RPMI7951 (cell line): ENCODE data around the gene TIAM2. TPM values are rescaled to one million over a fixed set of nuclear protein-coding genes. Genes with fewer than 3 reads are reported as not detected.

Experiments used
- DNase-seq: peaks from one replicate; pipeline ENCODE4 v3.0.0-alpha.2; 2012; ENCODE audit warnings: low read depth
- total RNA-seq: library from RNA; depleted of rRNA; stranded (reverse); fragments of >200 nt; shearing (Covaris generic); gene quantifications from 2 replicates; pipeline ENCODE4 v1.2.3, GENCODE V29; 2014

The TIAM2 gene
- total RNA-seq, 1 experiment from 2014 or later: 18.3 TPM

GRCh38 chr6:155260686-155261085, 265.6 kb downstream of the TIAM2 start:
- no peak for DNase-seq

GRCh38 chr6:155261111-155261900, 266.2 kb downstream of the TIAM2 start:
- no peak for DNase-seq

- DNase-seq: no peak
These were observed 267.5 kb downstream of the TIAM2 start for GRCh38 chr6:155262655-155263054.

GRCh38 chr6:155263373-155264063, 268.4 kb downstream of the TIAM2 start, which contains the start of gene CLDN20:
Gene CLDN20 (plus strand): TSS chr6:155264013. CDS start chr6:155275720, 11,707 bp downstream.
- no peak for DNase-seq

DNA sequence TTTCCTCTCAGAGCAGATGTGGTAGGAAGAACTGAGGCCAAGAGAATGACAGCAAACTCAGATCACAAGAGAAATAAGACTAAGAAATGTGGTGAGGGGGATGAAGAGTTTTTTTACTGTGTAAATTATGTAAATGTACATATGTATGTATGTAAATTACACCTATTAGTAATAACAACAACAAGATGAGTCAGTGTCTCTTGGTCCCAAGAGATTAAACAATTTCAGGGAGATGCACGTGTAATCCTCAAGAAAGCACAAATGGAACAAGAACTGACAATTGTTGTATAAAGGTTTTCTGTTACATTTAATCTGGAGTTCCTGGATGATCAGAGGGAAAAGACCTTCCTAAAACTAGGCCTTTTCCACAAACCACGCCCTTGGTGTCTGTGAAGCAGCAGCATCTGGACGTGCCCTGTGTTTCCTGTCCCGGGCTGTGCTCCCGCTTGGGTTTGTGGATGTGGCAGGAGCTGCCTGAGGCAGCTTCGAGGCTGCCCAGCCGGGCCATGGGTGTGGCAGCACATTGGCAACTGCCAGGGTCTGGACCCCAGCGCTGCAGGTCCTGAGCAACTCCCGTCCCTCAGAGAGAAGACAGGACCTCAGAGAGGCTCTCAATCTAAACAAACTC, 269.7 kb downstream of the TIAM2 start:
- DNase-seq: peak; percentile 88

DNA sequence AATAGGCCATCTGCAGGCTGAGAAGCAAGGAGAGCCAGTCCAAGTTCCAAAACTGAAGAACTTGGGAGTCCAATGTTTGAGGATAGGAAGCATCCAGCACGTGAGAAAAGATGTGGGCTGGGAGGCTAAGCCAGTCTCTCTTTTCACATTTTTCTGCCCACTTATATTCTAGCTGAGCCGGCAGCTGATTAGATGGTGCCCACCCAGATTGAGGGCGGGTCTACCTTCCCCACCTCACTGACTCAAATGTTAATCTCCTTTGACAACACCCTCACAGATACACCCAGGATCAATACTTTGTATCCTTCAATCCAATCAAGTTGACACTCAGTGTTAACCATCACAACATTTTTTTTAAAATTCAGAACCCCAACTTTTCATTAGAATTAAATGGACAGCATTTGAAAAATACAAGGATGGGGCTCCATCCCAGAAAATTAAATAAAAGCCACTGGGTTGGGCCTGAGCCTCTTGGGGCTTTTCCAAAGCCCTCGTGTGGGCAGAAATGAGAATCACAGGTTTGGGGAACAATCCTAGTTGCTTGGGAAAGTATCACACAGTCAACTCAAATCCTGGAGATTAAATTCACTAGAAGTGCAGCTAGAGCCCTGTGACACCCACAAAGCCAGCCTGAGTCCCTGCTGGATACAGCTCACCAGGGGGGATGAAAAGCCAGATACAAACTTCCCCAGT, 270.9 kb downstream of the TIAM2 start:
- DNase-seq: peak; percentile 32

DNA sequence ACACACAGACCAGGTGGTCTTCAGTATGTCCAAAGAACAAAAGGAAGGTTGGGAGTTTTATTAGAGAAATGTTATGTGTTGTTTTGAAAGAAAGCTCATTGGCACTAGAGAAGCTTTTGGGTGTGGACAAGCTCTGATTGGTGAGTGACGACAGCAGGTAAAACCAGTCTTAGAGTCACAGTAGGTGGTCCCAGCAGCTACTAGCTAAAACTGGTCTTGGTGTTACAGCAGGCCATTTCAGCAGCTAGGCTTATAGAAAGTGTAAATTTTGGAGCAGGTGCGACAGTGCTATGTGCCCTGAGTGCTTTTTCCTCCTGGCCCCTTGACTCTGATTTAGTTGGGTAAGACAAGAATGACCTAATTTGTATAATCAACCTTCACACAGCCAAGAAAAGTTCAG, 272.3 kb downstream of the TIAM2 start:
- no peak for DNase-seq

GRCh38 chr6:155268088-155268867, 273.2 kb downstream of the TIAM2 start:
- DNase-seq: peak; percentile 74

DNA sequence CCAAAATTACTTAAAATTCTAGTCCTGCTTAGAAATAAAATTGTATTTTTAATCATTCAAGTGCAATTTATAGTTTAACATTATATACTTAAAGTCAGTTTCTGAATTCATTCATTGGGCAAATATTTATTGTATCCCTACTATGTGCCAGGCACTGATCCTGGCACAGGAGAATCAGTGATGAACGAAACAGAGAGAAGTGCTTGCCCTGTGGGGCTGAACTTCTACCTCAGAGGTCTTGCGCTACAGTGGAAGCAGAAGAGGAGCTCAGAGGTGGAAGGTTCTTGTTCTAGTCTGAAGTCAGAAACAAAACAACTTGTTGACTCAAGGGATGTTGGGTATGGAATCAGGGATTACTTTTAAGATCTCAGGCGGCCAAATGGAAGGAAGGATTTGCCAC, 274.6 kb downstream of the TIAM2 start:
- no peak for DNase-seq

GRCh38 chr6:155270561-155271091, 275.5 kb downstream of the TIAM2 start:
- no peak for DNase-seq

- DNase-seq: no peak
These were observed 276.0 kb downstream of the TIAM2 start for GRCh38 chr6:155271145-155271544.

- DNase-seq: peak; percentile 5
These were observed 277.5 kb downstream of the TIAM2 start for GRCh38 chr6:155272353-155273232.

DNA sequence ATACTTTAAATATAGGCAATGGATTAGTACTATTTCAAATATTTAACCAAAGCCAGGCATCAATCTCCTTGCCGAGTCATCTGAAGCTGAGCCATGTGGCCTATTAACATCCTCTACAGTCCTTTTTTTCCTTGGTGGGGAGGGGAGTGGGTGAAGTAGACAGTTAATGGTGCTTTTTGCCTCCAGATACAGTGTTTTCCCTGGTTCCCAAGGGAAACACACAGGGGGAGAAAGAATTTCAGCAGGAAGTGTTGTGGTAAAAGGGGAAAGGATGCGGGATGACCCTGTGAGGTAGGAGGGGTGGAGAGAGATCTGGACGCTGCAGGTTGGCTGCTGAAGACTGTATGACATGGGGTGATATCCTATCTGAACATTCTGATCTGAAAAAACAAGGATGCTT, 278.3 kb downstream of the TIAM2 start:
- DNase-seq: peak; percentile 96

- peak; percentile 27 for DNase-seq
These were observed 279.0 kb downstream of the TIAM2 start for GRCh38 chr6:155274106-155274505.

- DNase-seq: peak; percentile 46
These were observed 279.4 kb downstream of the TIAM2 start for GRCh38 chr6:155274533-155274932.

GRCh38 chr6:155275808-155276480, 280.8 kb downstream of the TIAM2 start:
- DNase-seq: no peak

GRCh38 chr6:155276638-155277037, 281.5 kb downstream of the TIAM2 start:
- DNase-seq: no peak

DNA sequence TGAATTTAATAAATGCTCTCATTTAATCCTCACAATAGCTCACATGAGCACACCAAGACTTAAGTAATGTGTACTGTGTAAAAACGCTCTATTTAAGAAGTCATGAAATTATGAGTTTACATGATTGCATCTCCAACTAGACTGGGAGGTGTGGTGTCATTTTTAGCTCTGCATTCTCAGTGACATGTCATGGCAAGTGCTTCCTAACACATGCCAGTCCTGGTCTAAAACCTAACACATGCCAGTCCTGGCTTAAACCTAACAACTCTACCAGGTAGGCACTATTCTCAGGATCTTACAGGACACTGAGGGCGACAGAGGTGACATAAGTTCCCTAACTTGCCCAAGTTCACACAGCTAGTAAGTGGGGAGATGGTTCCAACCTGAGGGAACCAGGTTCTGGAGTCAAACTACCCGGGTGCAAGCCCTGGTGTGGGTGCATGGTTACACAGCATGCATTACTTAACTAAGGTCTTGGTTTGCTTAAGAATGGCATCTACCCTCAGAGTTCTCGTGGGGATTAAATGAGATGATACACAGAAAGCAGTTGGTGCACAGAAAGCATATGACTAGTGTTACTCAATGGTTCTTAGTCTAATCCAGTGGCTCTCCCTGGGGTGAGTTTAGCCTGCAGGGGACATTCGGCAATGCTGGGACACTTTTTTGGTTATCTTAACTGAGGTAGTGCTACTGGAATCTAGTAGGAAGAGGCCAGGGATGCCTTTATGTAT, 283.4 kb downstream of the TIAM2 start:
- DNase-seq: no peak

DNA sequence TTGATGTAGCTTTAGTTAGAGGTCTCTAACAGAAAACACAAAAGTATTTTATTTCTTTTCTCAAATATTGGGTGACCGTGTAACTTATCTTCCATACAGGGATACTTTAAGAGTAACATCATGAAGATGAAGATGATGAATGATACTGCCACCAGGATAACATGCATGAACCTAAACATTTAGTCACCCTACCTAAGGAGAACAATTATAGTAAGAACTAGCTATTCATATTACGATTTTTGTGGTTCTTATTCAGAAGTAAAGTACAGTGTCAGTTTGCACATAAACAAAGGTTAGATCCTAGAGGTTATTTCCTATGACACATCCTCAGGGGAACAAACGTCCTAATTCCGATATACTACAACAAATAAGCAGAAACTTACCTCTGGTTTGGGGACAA, 289.7 kb downstream of the TIAM2 start:
- DNase-seq: no peak
